HG03064 (cell line): Measurements from ENCODE around the gene SULT1C4.

Source experiments
- ATAC-seq: cut with Tn5 transposase; IDR thresholded peaks from one replicate; pipeline ENCODE4 v1.9.1; 2021; ENCODE audit warnings: low read depth; ENCODE audit not compliant: unreplicated experiment

SULT1C4 gene

DNA sequence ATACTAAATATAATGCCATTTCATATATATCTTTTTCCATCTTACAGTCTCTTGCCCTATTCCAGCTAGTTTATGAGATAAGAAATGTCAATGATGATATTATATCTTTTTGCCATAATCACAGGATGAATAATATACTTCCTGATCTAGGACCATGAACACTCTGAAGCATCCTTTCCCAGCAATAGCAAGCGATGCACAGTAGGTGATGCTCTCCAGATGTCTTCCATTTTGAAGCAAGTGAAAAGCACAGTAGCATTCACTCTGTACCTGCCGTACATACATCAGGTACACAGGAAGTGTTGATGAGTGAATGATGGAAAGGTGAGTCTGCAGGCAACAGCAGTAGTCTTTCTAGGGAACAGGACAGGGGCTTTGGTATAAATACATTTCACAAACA is 8.6 kb upstream of the SULT1C4 start:
- no peak for ATAC-seq

- ATAC-seq: no peak
These were observed 7.7 kb upstream of the SULT1C4 start for GRCh38 chr2:108370080-108370479.

- ATAC-seq: no peak
These were observed 980 bp upstream of the SULT1C4 start for GRCh38 chr2:108376774-108377173.

- ATAC-seq: no peak
These were observed 353 bp upstream of the SULT1C4 start for GRCh38 chr2:108377401-108377800.

DNA sequence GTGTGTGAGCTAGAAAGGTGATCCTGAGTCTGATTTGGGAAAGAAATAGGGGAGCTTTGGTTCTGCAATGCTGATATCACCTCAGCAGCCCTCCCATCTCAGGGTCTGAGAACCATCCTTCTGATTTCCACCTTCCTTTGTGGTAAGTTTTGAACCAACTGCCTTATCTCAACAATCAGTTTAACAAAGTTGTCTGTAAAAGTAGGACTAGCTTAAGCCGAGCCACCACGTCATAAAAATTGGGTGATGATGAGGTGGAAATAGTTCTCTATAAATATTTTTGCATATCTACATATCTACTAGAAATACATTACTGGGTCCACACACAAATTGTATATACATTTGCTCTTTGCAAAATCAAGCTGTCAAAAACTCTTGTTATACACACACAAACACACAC is 1.1 kb downstream of the SULT1C4 start:
- ATAC-seq: no peak

DNA sequence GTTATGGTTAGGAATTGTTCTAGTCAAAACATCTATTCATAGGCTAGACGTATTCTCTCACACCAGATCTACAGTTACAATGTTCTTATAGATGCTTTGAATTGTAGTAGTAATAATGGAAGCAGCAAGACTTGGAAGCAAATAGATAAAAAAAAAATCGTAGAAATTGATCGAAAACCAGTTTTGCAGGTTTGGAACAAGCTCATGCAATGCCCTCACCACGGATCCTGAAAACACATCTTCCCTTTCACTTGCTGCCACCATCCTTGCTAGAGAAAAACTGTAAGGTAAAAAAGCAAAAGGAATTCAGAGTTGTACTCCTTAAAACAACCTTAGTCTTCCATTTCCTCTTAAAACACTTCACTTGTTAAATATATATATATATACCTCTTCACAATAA is 4.4 kb downstream of the SULT1C4 start:
- no peak for ATAC-seq

DNA sequence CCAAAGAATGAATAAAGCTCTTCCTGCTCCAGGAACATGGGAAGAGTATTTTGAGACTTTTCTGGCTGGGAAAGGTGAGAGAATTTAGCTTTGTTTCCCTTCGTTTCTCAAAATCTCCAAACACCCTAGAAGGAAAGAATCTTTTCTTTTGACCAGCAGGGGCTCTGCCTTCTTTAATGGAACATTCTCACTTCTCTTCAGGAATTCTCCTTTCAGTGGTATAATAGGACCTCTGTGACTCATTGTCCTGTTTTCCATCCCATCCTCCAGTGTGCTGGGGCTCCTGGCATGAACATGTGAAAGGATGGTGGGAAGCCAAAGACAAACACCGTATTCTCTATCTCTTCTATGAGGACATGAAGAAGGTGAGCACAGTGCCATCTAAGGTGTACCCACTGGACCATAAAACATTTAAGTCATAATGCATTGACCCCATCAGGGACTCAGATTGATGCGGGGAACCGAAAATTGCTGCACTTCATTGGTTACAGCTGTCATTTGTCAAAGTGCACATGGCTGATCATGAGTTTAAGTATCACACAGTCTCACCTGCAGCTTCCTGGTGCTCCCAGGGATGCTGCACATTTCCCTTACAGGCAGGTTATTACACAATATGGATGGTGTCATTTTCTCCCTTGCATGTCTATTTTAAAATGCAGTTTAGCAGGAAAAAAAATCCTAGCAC is 5.5 kb downstream of the SULT1C4 start:
- ATAC-seq: no peak

DNA sequence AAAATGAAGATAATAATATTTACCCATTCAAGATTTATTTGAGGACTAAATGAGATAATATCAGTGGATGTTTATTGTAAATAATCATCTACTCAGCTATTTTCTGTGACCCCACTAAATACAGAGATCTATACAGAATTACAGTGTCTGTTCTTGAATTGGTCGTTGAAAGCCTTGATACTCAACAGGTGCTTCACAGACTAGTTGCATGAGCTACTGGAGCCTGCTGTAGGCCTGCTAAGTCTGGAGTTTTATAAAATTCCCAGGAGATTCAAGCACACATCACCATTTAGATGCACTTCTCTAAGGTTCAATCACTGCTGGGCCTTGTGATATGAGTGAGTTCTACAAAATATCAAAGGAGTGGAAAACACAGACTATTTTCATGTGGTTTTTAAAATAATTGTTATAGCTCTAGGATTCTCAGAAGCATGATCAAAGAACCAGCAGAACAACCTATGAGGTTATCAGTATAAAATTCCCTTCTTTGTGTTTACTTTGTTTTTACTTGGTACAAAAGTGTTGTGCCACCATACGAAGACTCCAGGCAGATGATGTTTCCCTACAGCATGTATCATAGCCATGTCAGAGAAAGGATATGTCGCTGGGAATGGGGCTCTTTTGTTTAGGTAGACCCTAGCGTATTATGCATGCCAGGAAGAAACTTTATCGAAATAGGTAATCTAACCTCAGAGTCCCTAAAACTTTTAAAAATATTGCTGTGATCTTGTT is 7.1 kb downstream of the SULT1C4 start:
- no peak for ATAC-seq

DNA sequence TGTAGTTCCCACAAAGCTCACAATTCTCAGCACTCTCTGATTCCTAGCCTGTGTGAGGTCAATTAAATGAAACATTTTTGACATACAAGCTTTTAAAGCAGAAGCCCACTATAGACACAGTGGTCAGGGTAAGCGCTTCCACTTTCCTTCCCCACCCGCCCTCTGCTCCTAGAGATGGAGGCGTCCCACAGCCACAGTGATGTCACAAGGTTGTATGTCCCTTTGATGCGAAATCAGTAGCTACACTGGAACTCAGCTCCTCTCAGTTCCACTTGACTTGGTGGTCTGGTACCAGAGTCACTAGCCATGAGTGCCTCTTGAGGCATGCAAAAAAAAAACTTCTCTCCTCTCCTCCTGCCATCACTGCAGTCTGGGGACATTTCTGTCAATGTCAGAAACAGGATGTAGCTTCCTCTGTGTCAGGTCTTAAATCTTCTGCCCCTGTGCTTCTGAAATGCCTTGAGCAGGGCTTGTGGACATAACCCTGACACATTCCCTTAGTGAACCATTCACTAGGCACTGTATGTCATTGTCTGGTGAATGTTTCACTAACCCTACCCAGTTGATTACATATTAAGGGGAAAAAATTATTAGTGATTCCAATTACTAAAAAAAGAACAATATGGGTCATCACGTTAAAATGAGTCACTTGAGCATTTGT is 7.8 kb downstream of the SULT1C4 start:
- peak; percentile 85 for ATAC-seq

DNA sequence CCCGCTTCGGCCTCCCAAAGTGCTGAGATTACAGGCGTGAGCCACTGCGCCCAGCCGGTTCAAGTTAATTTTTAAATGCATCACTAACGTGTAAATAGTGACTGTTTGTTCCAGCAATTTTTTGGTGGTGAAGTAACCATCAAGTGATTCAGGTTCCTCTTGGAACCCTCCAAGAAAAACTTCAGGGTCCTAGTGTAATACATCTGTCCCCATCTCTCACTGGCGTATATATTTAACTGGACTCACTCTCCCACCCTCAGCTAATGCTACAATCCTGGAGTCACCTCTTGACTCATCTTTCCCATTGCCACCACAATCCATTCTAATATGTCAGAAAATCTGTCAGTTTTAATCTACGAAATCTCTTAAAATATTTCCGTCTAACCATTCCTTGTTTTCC is 10.3 kb downstream of the SULT1C4 start:
- no peak for ATAC-seq

- ATAC-seq: no peak
These were observed 12.6 kb downstream of the SULT1C4 start for GRCh38 chr2:108390340-108390739.

- no peak for ATAC-seq
These were observed 14.3 kb downstream of the SULT1C4 start for GRCh38 chr2:108392029-108392428.

- no peak for ATAC-seq
These were observed 15.4 kb downstream of the SULT1C4 start for GRCh38 chr2:108393197-108393596.

DNA sequence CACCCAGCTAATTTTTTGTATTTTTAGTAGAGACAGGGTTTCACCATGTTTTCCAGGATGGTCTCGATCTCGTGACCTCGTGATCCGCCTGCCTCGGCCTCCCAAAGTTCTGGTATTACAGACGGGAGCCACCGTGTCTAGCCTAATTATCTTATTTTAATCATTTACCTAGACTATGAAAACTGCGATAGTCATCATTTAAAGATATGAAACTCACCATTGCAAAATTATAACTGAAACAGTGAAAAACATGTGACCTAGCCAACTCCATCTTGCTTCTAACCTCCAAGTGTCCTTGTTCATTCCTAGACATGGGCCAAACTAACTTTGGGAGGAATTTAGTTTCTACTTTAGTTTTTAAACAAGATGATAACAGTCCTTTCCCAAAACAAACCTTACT is 17.4 kb downstream of the SULT1C4 start:
- ATAC-seq: no peak

- no peak for ATAC-seq
These were observed 19.1 kb downstream of the SULT1C4 start for GRCh38 chr2:108396845-108397244.

DNA sequence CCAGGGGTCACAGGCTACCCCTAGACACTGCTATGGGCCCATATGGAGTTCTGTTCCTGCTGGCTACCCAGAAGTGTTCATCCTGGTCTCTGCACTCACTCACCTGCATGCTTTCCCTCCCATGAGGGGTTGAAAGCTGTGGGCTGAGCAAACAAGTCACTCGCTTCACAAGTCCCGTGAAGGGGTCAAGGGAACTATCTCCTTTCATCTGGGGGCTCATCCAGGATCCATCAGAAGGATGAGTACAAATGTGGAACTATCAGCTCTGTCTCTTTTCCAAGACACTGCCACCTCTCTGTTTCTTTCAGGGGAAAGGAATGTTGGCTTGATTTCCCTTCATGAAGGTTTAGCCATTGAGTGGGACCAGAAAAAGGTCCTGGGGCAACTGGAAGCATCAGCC is 21.7 kb downstream of the SULT1C4 start:
- ATAC-seq: no peak

- no peak for ATAC-seq
These were observed 24.0 kb downstream of the SULT1C4 start for GRCh38 chr2:108401800-108402199.

DNA sequence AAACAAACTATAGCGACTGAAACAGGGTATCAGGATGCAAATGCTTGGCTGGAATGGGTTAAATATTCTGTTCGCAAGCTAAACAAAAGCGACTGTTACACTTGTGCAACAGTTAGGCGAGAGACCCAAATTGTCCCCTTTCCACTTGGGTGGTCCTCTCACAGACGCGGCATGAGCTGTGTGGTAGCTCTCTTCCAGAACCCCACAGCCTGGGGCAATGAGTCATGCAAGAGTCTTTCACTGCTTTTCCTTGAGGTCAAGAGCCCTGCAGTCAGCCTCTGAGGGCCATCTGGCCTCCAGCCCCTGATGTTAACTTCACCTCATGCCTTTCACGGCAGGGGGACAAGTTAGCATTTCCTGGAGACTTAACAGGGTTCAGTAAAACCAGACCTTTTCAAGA is 25.7 kb downstream of the SULT1C4 start:
- ATAC-seq: no peak

DNA sequence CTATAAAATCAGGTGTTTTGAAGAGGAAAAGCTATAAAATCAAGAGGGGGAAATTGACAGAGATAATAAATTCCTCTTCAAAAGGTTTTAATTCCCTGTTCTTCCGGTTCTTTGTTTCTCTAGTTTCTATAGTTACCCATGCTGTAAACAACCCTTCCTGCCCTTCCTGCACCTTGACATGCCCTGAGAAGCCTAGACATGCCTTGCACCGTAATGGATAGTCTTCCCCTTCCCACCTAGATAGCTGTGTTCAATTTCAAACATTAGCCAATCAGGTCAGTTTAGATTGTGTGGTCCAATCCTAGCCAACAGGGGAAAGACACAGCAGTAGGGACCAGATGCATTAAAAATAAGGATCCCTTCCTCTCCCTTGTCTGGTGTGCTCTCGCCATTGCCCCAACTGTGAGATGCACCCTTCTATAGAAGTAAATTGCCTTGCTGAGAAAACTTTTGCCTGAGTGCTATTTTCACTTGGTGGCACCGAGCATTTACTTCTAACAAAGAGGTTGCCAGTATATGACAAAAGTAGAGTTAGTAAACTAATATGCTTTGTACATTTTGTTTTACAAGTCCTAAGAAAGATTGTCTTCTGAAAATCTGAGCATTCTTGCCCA is 27.1 kb downstream of the SULT1C4 start:
- ATAC-seq: no peak

DNA sequence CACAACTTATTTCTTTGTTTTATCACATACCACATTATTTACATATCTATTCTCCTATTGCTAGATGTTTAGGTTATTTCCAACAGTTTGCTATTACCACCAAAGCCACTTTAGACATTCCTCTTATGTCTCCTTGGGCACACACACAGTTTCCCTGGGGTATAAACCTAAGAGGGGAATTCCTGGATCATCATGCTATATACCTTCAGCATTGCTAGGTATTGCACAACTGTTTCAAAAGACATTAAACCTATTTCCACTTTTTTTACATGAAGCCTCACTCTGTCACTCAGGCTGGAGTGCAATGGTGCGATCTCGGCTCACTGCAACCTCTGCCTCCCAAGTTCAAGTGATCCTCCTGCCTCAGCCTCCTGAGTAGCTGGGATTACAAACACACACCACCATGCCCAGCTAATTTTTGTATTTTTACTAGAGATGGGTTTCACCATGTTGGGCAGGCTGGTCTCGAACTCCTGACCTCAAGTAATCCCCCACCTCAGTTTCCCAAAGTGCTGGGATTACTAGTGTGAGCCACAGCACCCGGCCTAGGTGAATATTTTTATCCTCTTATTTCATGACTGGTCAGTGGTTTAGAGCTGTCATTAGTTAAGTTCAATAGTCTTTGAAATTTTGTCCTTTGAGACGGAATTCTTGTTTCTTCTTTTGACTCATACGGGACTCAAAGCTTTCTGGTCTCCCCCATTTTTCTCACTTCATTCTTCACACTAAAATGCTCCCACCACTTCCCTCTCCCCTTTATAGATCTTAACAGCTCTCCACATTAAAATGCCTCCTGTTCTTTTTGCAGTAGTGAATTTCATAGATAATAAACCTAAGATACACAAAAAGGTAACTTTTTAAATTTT is 30.3 kb downstream of the SULT1C4 start:
- no peak for ATAC-seq
